C4-2B (cell line): Measurements from ENCODE around the gene DENND5A.

Experiments used
- ZFX ChIP-seq: fragments of 450-650 bp; IDR thresholded peaks from 2 replicates; pipeline ENCODE4 v1.6.1; 2017
- TF ChIP-seq, protein P1 (sequence below): fragments of 450-650 bp; conservative IDR thresholded peaks from 2 replicates; pipeline ENCODE4 v1.5.1; 2017; ENCODE audit warnings: mild to moderate bottlenecking

DNA sequence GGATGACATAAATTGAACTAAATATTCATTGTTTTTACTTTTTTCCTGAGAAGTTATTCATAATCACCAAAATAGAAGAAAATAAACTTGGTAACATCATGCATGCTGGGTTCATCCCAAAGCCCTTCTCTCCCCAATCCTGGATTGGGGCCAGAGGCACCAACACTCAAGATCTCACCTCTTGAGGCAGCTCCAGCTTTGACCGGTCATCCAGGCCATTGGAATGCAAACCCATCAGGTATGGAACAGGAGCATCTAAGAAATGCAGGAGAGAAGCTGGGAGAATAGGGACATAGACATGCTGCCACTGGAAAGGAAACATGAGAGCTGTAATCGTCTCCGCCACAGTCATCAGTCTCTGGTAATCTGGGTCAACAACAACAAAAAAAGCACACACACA, 71.8 kb downstream of the DENND5A start:
- TF ChIP-seq, protein P1, sequence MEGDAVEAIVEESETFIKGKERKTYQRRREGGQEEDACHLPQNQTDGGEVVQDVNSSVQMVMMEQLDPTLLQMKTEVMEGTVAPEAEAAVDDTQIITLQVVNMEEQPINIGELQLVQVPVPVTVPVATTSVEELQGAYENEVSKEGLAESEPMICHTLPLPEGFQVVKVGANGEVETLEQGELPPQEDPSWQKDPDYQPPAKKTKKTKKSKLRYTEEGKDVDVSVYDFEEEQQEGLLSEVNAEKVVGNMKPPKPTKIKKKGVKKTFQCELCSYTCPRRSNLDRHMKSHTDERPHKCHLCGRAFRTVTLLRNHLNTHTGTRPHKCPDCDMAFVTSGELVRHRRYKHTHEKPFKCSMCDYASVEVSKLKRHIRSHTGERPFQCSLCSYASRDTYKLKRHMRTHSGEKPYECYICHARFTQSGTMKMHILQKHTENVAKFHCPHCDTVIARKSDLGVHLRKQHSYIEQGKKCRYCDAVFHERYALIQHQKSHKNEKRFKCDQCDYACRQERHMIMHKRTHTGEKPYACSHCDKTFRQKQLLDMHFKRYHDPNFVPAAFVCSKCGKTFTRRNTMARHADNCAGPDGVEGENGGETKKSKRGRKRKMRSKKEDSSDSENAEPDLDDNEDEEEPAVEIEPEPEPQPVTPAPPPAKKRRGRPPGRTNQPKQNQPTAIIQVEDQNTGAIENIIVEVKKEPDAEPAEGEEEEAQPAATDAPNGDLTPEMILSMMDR: no peak
- no peak for TF ChIP-seq ZFX
